OCI-LY3 (cell line): ENCODE data around the gene GRIK4.
A peak's percentile ranks its signal among the peaks of the same experiment; 100 is the strongest.

ENCODE experiments used
- H2AFZ ChIP-seq: fragments of 200-600, 300-600 bp; shearing (Covaris generic); 2 replicates; pipeline ENCODE4 v1.6.0; 2014; ENCODE audit warnings: antibody characterized with exemption, low read depth, low read length
- H3K27ac ChIP-seq: fragments of 200-600, 300-600 bp; sonication (generic); 2 replicates; pipeline ENCODE4 v1.5.1; 2014; ENCODE audit warnings: mild to moderate bottlenecking, low read length, moderate library complexity, mixed read lengths
- H3K27me3 ChIP-seq: fragments of 200-600, 300-600 bp; sonication (generic); 2 replicates; pipeline ENCODE4 v1.6.1; 2014; ENCODE audit warnings: low read depth, low read length, mixed read lengths
- H3K36me3 ChIP-seq: fragments of 200-600, 300-600 bp; sonication (generic); replicated peaks from 2 replicates; pipeline ENCODE3; 2014; ENCODE audit warnings: low read depth, low read length, mixed read lengths
- H3K4me1 ChIP-seq: fragments of 300-600, 200-600 bp; sonication (generic); 2 replicates; pipeline ENCODE4 v1.6.1; 2014; ENCODE audit warnings: low read length, mixed read lengths
- H3K4me2 ChIP-seq: fragments of 200-600, 300-600 bp; sonication (generic); 2 replicates; pipeline ENCODE4 v1.6.1; 2014; ENCODE audit warnings: low read length, mixed read lengths
- H3K4me3 ChIP-seq: fragments of 300-600, 200-600 bp; sonication (generic); 2 replicates; pipeline ENCODE4 v1.5.1; 2014; ENCODE audit warnings: antibody characterized with exemption, mild to moderate bottlenecking, low read length, moderate library complexity
- H3K79me2 ChIP-seq: fragments of 300-600, 200-600 bp; shearing (Covaris generic); 2 replicates; pipeline ENCODE4 v1.6.1; 2014; ENCODE audit warnings: mild to moderate bottlenecking, low read length, mixed read lengths
- H3K9ac ChIP-seq: fragments of 300-600, 200-600 bp; shearing (Covaris generic); 2 replicates; pipeline ENCODE4 v1.6.0; 2014; ENCODE audit warnings: mild to moderate bottlenecking, low read length, moderate library complexity
- H3K9me3 ChIP-seq: fragments of 200-600, 300-600 bp; shearing (Covaris generic); 2 replicates; pipeline ENCODE4 v1.6.1; 2014; ENCODE audit warnings: low read length, mixed read lengths; ENCODE audit not compliant: insufficient read depth
- H4K20me1 ChIP-seq: fragments of 200-600, 300-600 bp; sonication (generic); 2 replicates; pipeline ENCODE4 v1.6.1; 2016; ENCODE audit warnings: low read length, mixed read lengths; ENCODE audit not compliant: insufficient read depth
- CTCF ChIP-seq: fragments of 200-600, 300-600 bp; sonication (generic); IDR thresholded peaks from 2 replicates; pipeline ENCODE4 v1.5.1; 2014; ENCODE audit warnings: antibody characterized with exemption, low read length, low read depth
- EZH2phosphoT487 ChIP-seq: fragments of 200-600 bp; shearing (Covaris generic); IDR thresholded peaks from 2 replicates; pipeline ENCODE4 v1.6.1; 2018; ENCODE audit warnings: antibody characterized with exemption, mixed run types, low read depth

GRIK4 gene

GRCh38 chr11:120956710-120957495 lies 445.4 kb downstream of the GRIK4 start:
- Histone ChIP-seq H3K9ac (no peak overlapping the region), H2AFZ (peak overlapping the region; percentile 59; the same call in 1 of the 2 replicates), H4K20me1 (no peaks in the 10 kb centered on the region), H3K27me3 (peaks cover 27% of the 10 kb centered on the region), H3K4me3 (no peak overlapping the region), H3K4me1 (peaks cover 15% of the 10 kb centered on the region), H3K27ac (no peak overlapping the region), H3K9me3 (no peaks in the 10 kb centered on the region), H3K79me2 (no peaks in the 10 kb centered on the region), H3K36me3 (no peaks in the 10 kb centered on the region), H3K4me2 (no peak overlapping the region)
- TF ChIP-seq EZH2phosphoT487, result no peak
- TF ChIP-seq CTCF, result no peak

- Histone ChIP-seq H4K20me1 (no peaks in the 10 kb centered on the region), H3K4me1 (peaks cover 8% of the 10 kb centered on the region), H3K9ac (no peak overlapping the region), H3K79me2 (no peaks in the 10 kb centered on the region), H3K27me3 (peaks cover 29% of the 10 kb centered on the region), H3K27ac (no peak overlapping the region), H3K9me3 (no peaks in the 10 kb centered on the region), H3K4me3 (no peak overlapping the region), H3K36me3 (no peaks in the 10 kb centered on the region), H2AFZ (no peak overlapping the region), H3K4me2 (no peak overlapping the region)
- no peak for TF ChIP-seq CTCF
- TF ChIP-seq EZH2phosphoT487, result no peak
Observed at GRCh38 chr11:120958185-120958584, 446.6 kb downstream of the GRIK4 start.

- H3K27me3 ChIP-seq, result peaks cover 31% of the 10 kb centered on the region
- H4K20me1 ChIP-seq, result no peaks in the 10 kb centered on the region
- H3K36me3 ChIP-seq, result no peaks in the 10 kb centered on the region
- H3K9me3 ChIP-seq, result no peaks in the 10 kb centered on the region
- H3K9ac ChIP-seq, result no peak overlapping the region
- H3K27ac ChIP-seq, result no peak overlapping the region
- no peak overlapping the region for H3K4me2 ChIP-seq
- H2AFZ ChIP-seq, result no peak overlapping the region
- TF ChIP-seq CTCF (no peak), EZH2phosphoT487 (no peak)
- H3K4me3 ChIP-seq, result no peak overlapping the region
- peaks cover 8% of the 10 kb centered on the region for H3K4me1 ChIP-seq
- no peaks in the 10 kb centered on the region for H3K79me2 ChIP-seq
Observed at GRCh38 chr11:120959189-120959588, 447.6 kb downstream of the GRIK4 start.

- peaks cover 40% of the 10 kb centered on the region for H3K27me3 ChIP-seq
- no peaks in the 10 kb centered on the region for H3K79me2 ChIP-seq
- no peaks in the 10 kb centered on the region for H3K36me3 ChIP-seq
- H4K20me1 ChIP-seq, result no peaks in the 10 kb centered on the region
- no peak overlapping the region for H3K9ac ChIP-seq
- no peaks in the 10 kb centered on the region for H3K9me3 ChIP-seq
- no peaks in the 10 kb centered on the region for H3K4me1 ChIP-seq
- TF ChIP-seq EZH2phosphoT487 (no peak), CTCF (no peak)
- no peak overlapping the region for H3K4me2 ChIP-seq
- H2AFZ ChIP-seq, result no peak overlapping the region
- H3K27ac ChIP-seq, result no peak overlapping the region
- H3K4me3 ChIP-seq, result no peak overlapping the region
Observed at GRCh38 chr11:120964857-120965256, 453.3 kb downstream of the GRIK4 start.
